NT2/D1 (cell line): ENCODE data around the gene MT1B.

Experiments
- SUZ12 ChIP-seq: IDR thresholded peaks from 2 replicates; pipeline ENCODE4 v1.6.1; 2011; ENCODE audit not compliant: insufficient read length, insufficient read depth; ENCODE audit errors: extremely low read depth
- ZNF274 ChIP-seq: IDR thresholded peaks from 2 replicates; pipeline ENCODE4 v1.6.1; 2011; ENCODE audit warnings: mild to moderate bottlenecking, low read depth, low read length

DNA sequence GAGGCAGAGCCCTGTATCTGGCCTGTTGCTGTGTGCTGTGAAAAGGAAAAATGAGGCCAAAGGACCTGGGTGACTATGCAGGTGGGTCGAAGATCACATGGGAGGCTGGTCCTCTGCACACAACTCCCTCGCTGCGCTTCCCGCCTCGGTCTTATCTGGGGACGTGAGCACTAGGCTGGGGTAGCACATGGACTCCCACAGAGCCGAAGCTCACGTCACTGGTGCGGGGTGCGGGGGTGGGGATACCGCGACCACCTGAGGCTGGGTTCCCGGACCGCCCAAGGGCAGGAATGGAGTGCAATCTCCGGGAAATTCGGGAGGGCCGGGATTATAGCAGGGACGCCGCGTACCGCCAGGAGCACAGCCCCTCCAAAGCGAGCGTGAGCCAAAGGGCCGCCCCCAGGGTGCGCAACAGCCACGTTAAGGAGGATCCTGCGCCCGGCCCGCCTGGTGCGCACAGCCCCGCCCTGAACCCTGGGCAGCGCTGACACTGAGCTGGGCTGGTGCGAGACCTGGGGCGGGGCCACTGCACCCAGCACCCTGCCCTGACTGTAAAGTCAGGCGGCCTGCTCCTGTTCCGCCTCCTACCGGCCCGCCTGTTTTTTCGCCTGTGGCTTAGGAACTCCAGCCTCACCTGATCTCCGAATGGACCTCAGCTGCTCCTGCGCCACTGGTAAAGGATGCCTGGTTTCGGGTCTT, 8.5 kb upstream of the MT1B start:
- TF ChIP-seq ZNF274 (no peak), SUZ12 (no peak)
